ENCODE measurements around the gene SMAD2. TPM values are rescaled to one million over a fixed set of nuclear protein-coding genes. Genes with fewer than 3 reads are reported as not detected.

Gene SMAD2
- total and polyA plus RNA-seq, 2 of the 8 experiments (the other 6 are each of a cell fraction or from before 2014, with no cell fraction given): 28.4 to 124 TPM

GRCh38 chr18:47826157-47827074 lies 104.0 kb downstream of the SMAD2 start:
- Histone ChIP-seq H2BK12ac (ENCODE audit: low read depth, low read length) (no peak overlapping the region), H3K9me3 (ENCODE audit: insufficient read depth in 2 of 2, low read depth in 1 of 2, low read length in 1 of 2) (peaks cover 0 to 10% of the 10 kb centered on the region in 2 experiments; a peak in 1 of 4 replicates), H2BK120ac (replicated peaks; ENCODE audit: low read depth, low read length) (no peak overlapping the region), H4K20me1 (replicated peaks in 1 of 2; ENCODE audit: control insufficient read depth in 1 of 2, insufficient read depth in 2 of 2, low read length in 2 of 2) (no peaks in the 10 kb centered on the region), H3K23me2 (ENCODE audit: low read depth, low read length) (no peaks in the 10 kb centered on the region), H3K14ac (ENCODE audit: insufficient read length) (no peak overlapping the region), H3K23ac (ENCODE audit: insufficient read length) (no peak overlapping the region), H3K18ac (ENCODE audit: extremely low read depth, low read length) (no peak overlapping the region), H3K4me1 (replicated peaks in 1 of 4; ENCODE audit: control insufficient read depth in 3 of 4, insufficient read depth in 4 of 4, low read length in 3 of 4) (no peaks in the 10 kb centered on the region), H2BK15ac (ENCODE audit: low read length) (no peak overlapping the region), H4K91ac (replicated peaks; ENCODE audit: insufficient read length, low read length) (no peak overlapping the region), H3K36me3 (ENCODE audit: control insufficient read depth in 2 of 4, insufficient read depth in 4 of 4, low read length in 3 of 4) (peaks cover 0 to 32% (median 15%) of the 10 kb centered on the region in 4 experiments; a peak in 6 of 8 replicates), H3K79me2 (ENCODE audit: control insufficient read depth in 1 of 2, insufficient read depth in 2 of 2, low read length in 2 of 2) (no peaks in the 10 kb centered on the region), H2BK20ac (ENCODE audit: low read length) (no peak overlapping the region), H3K27ac (ENCODE audit: low read depth, low read length) (no peak overlapping the region), H3K4ac (replicated peaks; ENCODE audit: insufficient read length, low read depth, low read length) (no peak overlapping the region), H3K4me3 (ENCODE audit: extremely low read depth in 1 of 4, insufficient read depth in 2 of 4, low read depth in 3 of 4, low read length in 4 of 4) (no peak overlapping the region), H2AFZ (ENCODE audit: low read length) (no peak overlapping the region), H3K27me3 (replicated peaks in 1 of 4; ENCODE audit: control insufficient read depth in 3 of 4, extremely low read depth in 1 of 4, insufficient read depth in 3 of 4, low read length in 3 of 4) (no peaks in the 10 kb centered on the region), H2BK5ac (ENCODE audit: low read depth, low read length) (no peak overlapping the region), H3K56ac (replicated peaks; ENCODE audit: insufficient read length, low read depth, low read length) (no peak overlapping the region), H4K8ac (ENCODE audit: extremely low read depth, insufficient read depth, low read length) (no peak overlapping the region), H3K4me2 (ENCODE audit: insufficient read depth in 1 of 2, low read depth in 2 of 2, low read length in 2 of 2) (no peak overlapping the region), H2AK5ac (ENCODE audit: low read depth, low read length) (no peak overlapping the region), H3K79me1 (ENCODE audit: low read depth, low read length) (no peaks in the 10 kb centered on the region), H3K9ac (replicated peaks in 1 of 4; ENCODE audit: extremely low read depth in 1 of 4, low read depth in 3 of 4, low read length in 3 of 4) (no peak overlapping the region), H4K5ac (ENCODE audit: insufficient read length, low read depth, low read length) (no peak overlapping the region)
- 95% methylated on average over 5 of the region's 5 CpGs; no CpG with 5 or more reads in 1 of the 2 experiments for WGBS, 2 experiments (ENCODE audit: extremely low coverage in 1 of 2, insufficient coverage in 1 of 2, insufficient read length in 1 of 2, insufficient replicate concordance in 2 of 2, low coverage in 1 of 2, low lambda C conversion rate in 2 of 2, missing lambda C conversion rate in 1 of 2)
- no peak for FAIRE-seq
- POLR2A ChIA-PET (ENCODE audit: partially characterized antibody): interaction anchor here (1.7 kb wide), 1 partner anchor 8 kb away, joined by 3 read pairs; no protein-coding TSS in a partner anchor
- TF ChIP-seq ZNF274 (IDR thresholded peaks at IDR 0.05; ENCODE audit: borderline replicate concordance, extremely low read depth, low read length): no peak
- no peak for TF ChIP-seq EP300 (IDR thresholded peaks at IDR 0.05; ENCODE audit: borderline replicate concordance in 1 of 2, low read depth in 2 of 2, low read length in 2 of 2)
- no peak for TF ChIP-seq KDM5A (IDR thresholded peaks at IDR 0.05; ENCODE audit: low read length)
- TF ChIP-seq RBBP5 (IDR thresholded peaks at IDR 0.05; ENCODE audit: borderline replicate concordance, low read depth, low read length): no peak
- no peak for TF ChIP-seq CTCF (IDR thresholded peaks at IDR 0.05; ENCODE audit: control extremely low read depth in 1 of 3, insufficient read depth in 1 of 3, low read depth in 1 of 3, low read length in 3 of 3)
- TF ChIP-seq RNF2 (IDR thresholded peaks at IDR 0.05; ENCODE audit: borderline replicate concordance, low read depth, low read length, missing control alignments, poor library complexity, severe bottlenecking): no peak
- no peak for TF ChIP-seq SP2 (IDR thresholded peaks at IDR 0.05; ENCODE audit: low read length)
- no peak for TF ChIP-seq GTF2F1 (IDR thresholded peaks at IDR 0.05; ENCODE audit: borderline replicate concordance, low read depth, low read length)
- no peak for DNase-seq (ENCODE audit: low read depth in 1 of 2, low spot score in 2 of 2)
- CTCF ChIA-PET (ENCODE audit: partially characterized antibody): no interaction called here
